Activated B cell treated with CpG ODN at 0.5 μM for 24 hours (primary cell): ENCODE measurements around the gene CRBN. TPM values are rescaled to one million over a fixed set of nuclear protein-coding genes. Genes with fewer than 3 reads are reported as not detected.

Source experiments
- ATAC-seq: fragments of 200-7000 bp; cut with Tn5 transposase; one replicate; pipeline ENCODE4 v1.10.0; 2021; ENCODE audit warnings: low read depth, mild to moderate bottlenecking, moderate library complexity
- CTCF ChIA-PET: fragments of 350-600 bp; sonication (Branson Sonifier 250); formaldehyde crosslinking; loops from one replicate; lab custom pipeline; 2021; ENCODE audit warnings: antibody characterized with exemption; lab: Charles Lee
- POLR2A ChIA-PET: fragments of 350-600 bp; sonication (Branson Sonifier 250); formaldehyde crosslinking; loops from one replicate; lab custom pipeline; 2021; ENCODE audit warnings: antibody characterized with exemption; lab: Charles Lee
- DNase-seq: peaks from one replicate; pipeline ENCODE4 v3.0.0; 2022
- H3K27ac Mint-ChIP-seq: one replicate; pipeline ENCODE4 v1.8.0; 2020; ENCODE audit warnings: mixed read lengths
- H3K27me3 Mint-ChIP-seq: one replicate; pipeline ENCODE4 v1.8.0; 2021; ENCODE audit warnings: mixed read lengths
- H3K36me3 Mint-ChIP-seq: one replicate; pipeline ENCODE4 v1.8.0; 2021; ENCODE audit warnings: low read depth, mixed read lengths
- H3K4me1 Mint-ChIP-seq: one replicate; pipeline ENCODE4 v1.8.0; 2021; ENCODE audit warnings: mixed read lengths
- H3K4me3 Mint-ChIP-seq: one replicate; pipeline ENCODE4 v1.8.0; 2020; ENCODE audit warnings: mild to moderate bottlenecking, mixed read lengths
- H3K9me3 Mint-ChIP-seq: one replicate; pipeline ENCODE4 v1.8.0; 2020; ENCODE audit warnings: mixed read lengths
- intact Hi-C: fragments of 100-400 bp; cut with micrococcal nuclease; formaldehyde crosslinking; loops from one replicate; pipeline ENCODE4 v1.15.1; 2024
- total RNA-seq: library from RNA; stranded (reverse); gene quantifications from 2 replicates; pipeline ENCODE4 v1.2.3, GENCODE V29; 2022
- TF ChIP-seq, protein P1 (sequence below): fragments of 200-600 bp; IDR thresholded peaks from one replicate; pipeline ENCODE4 v1.8.0; 2022; ENCODE audit warnings: antibody characterized with exemption, mild to moderate bottlenecking

The CRBN gene
- total RNA-seq, 1 donor from 2014 or later, result 58.2 TPM

GRCh38 chr3:3145831-3146230, 33.7 kb downstream of the CRBN start:
- Mint-ChIP-seq H3K27ac (no peak overlapping the region), H3K4me1 (no peaks in the 10 kb centered on the region), H3K36me3 (peaks cover 84% of the 10 kb centered on the region), H3K27me3 (no peaks in the 10 kb centered on the region), H3K9me3 (no peaks in the 10 kb centered on the region), H3K4me3 (no peak overlapping the region)
- ChIA-PET CTCF (no interaction called here), POLR2A (no interaction called here)
- DNase-seq (no peak), ATAC-seq (no peak)
- TF ChIP-seq, protein P1, sequence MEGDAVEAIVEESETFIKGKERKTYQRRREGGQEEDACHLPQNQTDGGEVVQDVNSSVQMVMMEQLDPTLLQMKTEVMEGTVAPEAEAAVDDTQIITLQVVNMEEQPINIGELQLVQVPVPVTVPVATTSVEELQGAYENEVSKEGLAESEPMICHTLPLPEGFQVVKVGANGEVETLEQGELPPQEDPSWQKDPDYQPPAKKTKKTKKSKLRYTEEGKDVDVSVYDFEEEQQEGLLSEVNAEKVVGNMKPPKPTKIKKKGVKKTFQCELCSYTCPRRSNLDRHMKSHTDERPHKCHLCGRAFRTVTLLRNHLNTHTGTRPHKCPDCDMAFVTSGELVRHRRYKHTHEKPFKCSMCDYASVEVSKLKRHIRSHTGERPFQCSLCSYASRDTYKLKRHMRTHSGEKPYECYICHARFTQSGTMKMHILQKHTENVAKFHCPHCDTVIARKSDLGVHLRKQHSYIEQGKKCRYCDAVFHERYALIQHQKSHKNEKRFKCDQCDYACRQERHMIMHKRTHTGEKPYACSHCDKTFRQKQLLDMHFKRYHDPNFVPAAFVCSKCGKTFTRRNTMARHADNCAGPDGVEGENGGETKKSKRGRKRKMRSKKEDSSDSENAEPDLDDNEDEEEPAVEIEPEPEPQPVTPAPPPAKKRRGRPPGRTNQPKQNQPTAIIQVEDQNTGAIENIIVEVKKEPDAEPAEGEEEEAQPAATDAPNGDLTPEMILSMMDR, result no peak
- intact Hi-C loops, result loop anchor here (2.0 kb wide), 1 partner anchor 19 kb away; the partner anchor contains the start of gene TRNT1

- CTCF ChIA-PET, result no interaction called here
Measured at GRCh38 chr3:3141939-3142338, 37.6 kb downstream of the CRBN start.

DNA sequence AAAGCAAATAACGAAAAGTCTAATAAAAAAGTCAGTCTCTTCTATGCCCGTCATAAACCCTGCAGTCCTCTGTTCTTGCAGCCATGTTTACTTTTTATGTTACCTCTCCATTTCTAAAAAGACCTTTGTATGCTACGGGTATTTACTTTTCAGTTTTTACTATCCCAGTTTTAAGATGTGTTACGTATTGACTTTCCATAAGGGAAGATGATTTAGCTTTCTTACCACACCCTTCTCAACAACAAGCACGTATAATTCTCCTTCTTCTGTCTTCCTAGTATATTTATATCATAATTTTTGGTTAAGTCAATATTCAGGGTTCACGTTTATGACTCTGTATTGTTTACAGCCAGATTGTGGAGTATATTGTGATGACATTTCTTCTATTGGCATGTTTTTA, 42.0 kb downstream of the CRBN start:
- H3K4me3 Mint-ChIP-seq, result no peak overlapping the region
- CTCF ChIA-PET, result no interaction called here
- intact Hi-C loops, result no loop called here
- ATAC-seq (no peak), DNase-seq (no peak)
- H3K27ac Mint-ChIP-seq, result no peak overlapping the region
- no peaks in the 10 kb centered on the region for H3K9me3 Mint-ChIP-seq
- peaks cover 20% of the 10 kb centered on the region for H3K4me1 Mint-ChIP-seq
- no peaks in the 10 kb centered on the region for H3K27me3 Mint-ChIP-seq
- H3K36me3 Mint-ChIP-seq, result peaks cover 89% of the 10 kb centered on the region
- POLR2A ChIA-PET, result interaction anchor here (0.7 kb wide), 1 partner anchor 307 kb away, joined by 3 read pairs; no protein-coding TSS in a partner anchor
- TF ChIP-seq, protein P1, result no peak

More at GRCh38 chr3:3141939-3142338, 37.6 kb downstream of the CRBN start:
- intact Hi-C loops, result loop anchor here (2.0 kb wide), 1 partner anchor 15 kb away; no protein-coding TSS in a partner anchor
- Mint-ChIP-seq H3K4me1 (no peaks in the 10 kb centered on the region), H3K27me3 (no peaks in the 10 kb centered on the region), H3K4me3 (no peak overlapping the region), H3K36me3 (peaks cover 95% of the 10 kb centered on the region), H3K9me3 (no peaks in the 10 kb centered on the region), H3K27ac (no peak overlapping the region)
- ATAC-seq (no peak), DNase-seq (no peak)
- POLR2A ChIA-PET, result no interaction called here
- TF ChIP-seq, protein P1, result no peak

- peaks cover 20% of the 10 kb centered on the region for H3K4me1 Mint-ChIP-seq
- H3K4me3 Mint-ChIP-seq, result no peak overlapping the region
- no peaks in the 10 kb centered on the region for H3K27me3 Mint-ChIP-seq
- POLR2A ChIA-PET, result no interaction called here
- no peak for ATAC-seq
- CTCF ChIA-PET, result interaction anchor here (0.6 kb wide), 1 partner anchor 97 kb away, joined by 3 read pairs; no protein-coding TSS in a partner anchor
- H3K27ac Mint-ChIP-seq, result no peak overlapping the region
- intact Hi-C loops, result no loop called here
- H3K9me3 Mint-ChIP-seq, result no peaks in the 10 kb centered on the region
- no peak for DNase-seq
- TF ChIP-seq, protein P1, result no peak
- H3K36me3 Mint-ChIP-seq, result peaks cover 73% of the 10 kb centered on the region
Measured at GRCh38 chr3:3134750-3135448, 44.6 kb downstream of the CRBN start.

DNA sequence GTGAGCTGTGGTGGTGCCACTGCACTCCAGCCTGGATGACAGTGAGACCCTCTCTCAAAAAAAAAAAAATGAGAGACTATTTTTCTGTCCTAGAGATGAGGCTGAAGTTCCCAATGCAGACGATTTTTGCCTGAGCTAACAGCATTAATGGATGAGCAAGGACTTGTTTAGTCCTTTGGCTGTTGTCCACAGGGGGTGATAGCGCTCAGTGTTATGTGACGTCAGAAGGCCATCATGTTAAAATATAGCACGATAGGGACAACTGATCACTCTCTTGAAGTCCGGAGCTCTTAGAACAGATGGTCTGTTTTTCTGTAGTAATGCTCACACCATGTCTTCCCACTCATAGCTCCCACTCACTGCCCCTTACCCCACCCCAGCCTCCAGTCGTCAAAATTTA, 46.0 kb downstream of the CRBN start:
- Mint-ChIP-seq H3K27me3 (no peaks in the 10 kb centered on the region), H3K4me1 (peaks cover 26% of the 10 kb centered on the region), H3K4me3 (no peak overlapping the region), H3K9me3 (no peaks in the 10 kb centered on the region), H3K27ac (no peak overlapping the region), H3K36me3 (peaks cover 71% of the 10 kb centered on the region)
- ATAC-seq (no peak), DNase-seq (no peak)
- CTCF ChIA-PET, result no interaction called here
- intact Hi-C loops, result no loop called here
- TF ChIP-seq, protein P1, result no peak
- POLR2A ChIA-PET, result interaction anchor here (0.5 kb wide), 1 partner anchor 1360 kb away, joined by 4 read pairs; the partner anchor contains the start of gene ITPR1
